Measurements from ENCODE around the gene ARHGAP12.

Gene ARHGAP12

DNA sequence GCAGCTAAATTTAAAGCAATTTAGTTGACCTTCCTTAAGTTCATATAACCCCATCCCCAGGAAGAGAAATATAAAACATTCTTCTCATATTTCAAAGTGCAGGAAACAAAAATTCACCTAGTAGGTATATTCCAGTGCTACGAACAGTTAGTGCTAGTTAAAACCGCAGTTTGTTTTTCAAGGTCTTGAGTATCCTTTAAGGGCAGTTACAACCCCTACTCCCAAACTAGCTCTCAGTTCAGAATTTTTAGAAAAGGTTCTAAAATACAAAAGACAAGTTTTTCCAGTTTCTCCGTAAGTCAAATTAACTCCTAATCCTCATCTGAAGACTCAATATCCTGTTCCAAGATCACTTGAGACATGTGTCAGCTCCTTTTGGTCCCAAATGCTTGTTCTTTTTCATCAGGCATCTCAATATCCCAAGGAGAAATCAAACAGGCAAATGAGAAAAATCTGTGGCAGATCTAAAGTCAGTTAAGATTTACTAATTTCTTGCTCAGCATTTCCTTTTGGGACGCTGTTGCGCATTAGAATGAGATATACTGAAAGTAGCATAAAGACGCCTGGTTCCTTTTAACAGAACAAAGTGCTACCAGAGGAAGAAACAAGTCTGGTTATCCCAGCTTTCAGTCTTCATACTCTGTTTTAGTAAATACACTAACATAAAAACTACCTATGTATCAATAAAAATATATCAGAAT is 51.8 kb downstream of the ARHGAP12 start:
- DNase-seq = no peak

- DNase-seq = no peak
Measured at GRCh38 chr10:31875608-31876007, 53.0 kb downstream of the ARHGAP12 start.

DNA sequence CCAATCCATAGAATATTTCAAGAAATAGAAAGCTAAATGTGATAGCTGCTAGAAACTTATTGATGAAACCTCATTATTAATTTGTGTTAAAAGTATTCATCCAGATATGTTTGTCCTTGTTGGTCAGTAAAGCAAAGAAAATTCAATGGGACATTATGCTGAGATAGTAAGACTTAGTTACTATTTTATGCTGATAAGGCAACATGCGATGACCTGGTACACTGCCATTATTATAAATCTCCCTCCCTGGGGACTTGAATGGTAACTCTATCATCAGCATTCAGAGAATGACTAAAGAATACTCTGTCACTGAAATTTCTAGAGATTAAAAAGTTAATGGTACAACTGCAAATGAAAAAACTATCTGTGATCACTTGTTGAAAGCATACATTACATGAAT is 54.9 kb downstream of the ARHGAP12 start:
- DNase-seq = no peak

DNA sequence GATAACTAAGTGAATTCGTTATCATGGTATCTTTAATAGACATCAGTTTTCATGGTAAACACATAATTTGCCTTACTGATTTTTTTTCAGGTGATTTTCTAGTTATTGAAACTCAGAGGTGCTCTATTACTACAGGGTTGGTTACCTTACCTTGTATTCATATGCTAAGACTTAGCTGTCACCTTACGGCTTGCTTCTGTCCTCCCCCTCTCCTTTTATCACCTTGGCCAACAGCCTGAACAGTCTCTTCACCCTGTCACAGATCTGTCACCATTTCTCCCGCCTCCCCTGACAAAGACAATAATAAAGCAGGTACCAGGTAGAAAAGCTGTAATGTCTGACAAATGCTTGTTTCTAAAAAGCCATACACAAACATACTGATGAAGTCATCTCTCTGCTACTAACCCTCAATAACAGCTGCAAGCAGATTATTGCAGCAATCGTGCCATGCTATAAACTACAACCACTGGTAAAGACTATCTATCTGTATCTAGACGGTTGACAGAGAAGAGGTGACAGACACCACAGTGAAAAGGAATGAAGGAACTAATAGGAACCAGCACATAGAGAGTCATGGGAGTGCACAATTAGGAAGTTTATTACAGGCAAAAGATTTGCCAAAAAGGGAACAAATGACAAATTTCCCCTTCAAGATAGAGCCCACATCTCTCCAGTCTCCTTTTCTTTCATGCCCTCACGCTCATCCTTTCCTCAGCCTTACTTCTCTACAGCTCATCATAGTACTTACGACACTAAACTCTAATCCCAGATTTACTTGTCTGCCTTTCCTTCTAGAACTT is 57.2 kb downstream of the ARHGAP12 start:
- DNase-seq = no peak

- DNase-seq = no peak
Measured at GRCh38 chr10:31867646-31868045, 61.0 kb downstream of the ARHGAP12 start.

DNA sequence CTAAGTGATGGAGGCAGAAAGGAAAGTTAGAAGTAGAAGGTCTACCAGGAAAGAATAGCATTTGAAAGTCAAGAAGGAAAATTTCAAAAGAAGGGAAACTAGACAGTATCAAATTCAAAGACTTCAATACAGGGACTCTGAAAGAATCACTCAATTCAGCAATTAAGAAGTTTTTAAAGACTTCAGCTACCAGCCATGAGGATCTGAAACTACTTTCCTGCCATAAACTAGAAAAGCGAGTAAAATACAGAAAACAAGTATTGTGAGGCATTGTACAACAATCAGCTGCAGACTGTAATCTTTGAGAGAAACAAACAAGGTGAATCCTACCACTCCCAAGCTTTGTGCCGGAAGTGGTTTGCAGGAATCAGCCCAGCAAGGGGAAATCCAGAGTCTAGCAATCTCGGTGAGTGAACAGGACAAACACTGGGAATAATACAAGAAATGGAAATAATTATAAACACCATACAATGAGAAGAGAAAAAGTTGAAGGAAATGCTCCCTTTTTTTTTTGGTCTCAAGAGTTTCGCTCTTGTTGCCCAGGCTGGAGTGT is 62.4 kb downstream of the ARHGAP12 start:
- DNase-seq = no peak

GRCh38 chr10:31864834-31865518 is 63.7 kb downstream of the ARHGAP12 start:
- no peak for DNase-seq

- no peak for DNase-seq
Measured at GRCh38 chr10:31855033-31855432, 73.6 kb downstream of the ARHGAP12 start.

GRCh38 chr10:31853629-31854028 is 75.0 kb downstream of the ARHGAP12 start:
- DNase-seq = no peak

DNA sequence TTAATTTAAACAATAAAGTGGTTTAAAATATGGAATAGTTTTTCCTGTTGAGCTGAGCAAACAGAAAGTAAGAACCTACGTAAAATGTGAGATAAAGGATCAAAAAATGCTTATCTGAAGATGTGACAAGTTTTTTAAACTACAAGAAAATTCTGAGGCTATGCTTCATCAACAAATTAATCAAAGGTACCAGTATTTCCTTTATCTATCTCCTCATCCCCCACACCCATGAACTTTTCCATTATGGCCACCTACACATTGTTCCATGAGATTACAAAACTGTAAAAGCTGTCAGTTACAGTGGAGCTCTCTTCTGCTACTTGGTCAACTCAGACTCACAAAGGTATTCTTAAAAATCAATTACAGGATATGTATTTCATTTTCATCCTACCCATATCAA is 77.4 kb downstream of the ARHGAP12 start:
- DNase-seq = no peak

GRCh38 chr10:31847515-31847914 is 81.1 kb downstream of the ARHGAP12 start:
- no peak for DNase-seq

DNA sequence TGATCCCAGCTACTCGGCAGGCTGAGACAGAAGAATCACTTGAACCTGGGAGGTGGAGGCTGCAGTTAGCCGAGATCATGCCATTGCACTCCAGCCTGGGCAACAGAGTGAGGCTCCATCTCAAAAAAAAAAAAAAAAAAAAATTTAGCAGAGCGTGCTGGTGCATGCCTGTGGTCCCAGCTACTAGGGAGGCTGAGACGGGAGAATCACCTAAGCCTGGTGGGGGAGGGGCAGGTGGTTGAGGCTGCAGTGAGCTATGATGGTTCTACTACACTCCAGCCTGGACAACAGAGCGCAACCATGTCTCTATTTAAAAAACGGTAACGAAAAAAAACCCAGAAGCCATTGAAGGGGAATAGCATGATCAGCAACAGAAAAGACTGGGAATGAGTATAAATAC is 89.9 kb downstream of the ARHGAP12 start:
- no peak for DNase-seq

DNA sequence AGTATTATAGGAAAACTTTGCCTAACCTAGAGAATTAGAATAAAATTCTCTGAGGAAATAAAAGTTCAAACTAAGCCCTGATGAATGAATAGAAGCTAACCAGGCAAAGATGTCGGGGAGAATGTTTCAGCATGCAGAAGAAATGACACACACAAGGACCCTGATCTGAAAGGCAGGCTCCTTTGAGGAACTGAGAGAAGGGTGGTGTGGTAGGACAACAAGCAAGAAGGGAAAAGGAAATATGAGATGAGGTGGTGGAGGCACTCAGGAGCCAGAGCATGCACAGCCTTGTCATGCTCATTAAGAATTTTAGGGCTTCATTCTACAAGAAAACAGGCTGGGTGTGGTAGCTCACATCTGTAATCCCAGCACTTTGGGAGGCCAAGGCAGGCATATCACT is 90.6 kb downstream of the ARHGAP12 start:
- DNase-seq = no peak

- DNase-seq = no peak
Measured at GRCh38 chr10:31836569-31837406, 91.8 kb downstream of the ARHGAP12 start.

DNA sequence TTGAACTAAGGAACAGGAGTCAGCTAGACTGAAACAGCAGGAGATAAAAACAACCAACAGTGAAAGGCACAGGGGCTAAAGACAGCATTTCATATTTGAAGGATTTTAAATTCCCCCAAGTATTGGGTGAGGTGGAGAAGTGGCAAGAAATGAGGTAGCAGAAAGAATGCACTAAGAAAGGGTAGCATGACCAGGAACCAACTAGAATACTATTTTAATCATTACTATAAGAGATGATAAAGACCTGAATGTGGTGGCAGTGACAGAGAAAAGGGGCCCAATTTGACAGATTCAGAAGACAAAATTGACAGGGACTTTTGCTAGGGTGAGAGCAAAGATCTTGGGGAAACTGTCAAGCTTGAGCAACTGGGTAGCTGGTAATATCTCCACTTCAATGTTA is 94.9 kb downstream of the ARHGAP12 start:
- DNase-seq = no peak

DNA sequence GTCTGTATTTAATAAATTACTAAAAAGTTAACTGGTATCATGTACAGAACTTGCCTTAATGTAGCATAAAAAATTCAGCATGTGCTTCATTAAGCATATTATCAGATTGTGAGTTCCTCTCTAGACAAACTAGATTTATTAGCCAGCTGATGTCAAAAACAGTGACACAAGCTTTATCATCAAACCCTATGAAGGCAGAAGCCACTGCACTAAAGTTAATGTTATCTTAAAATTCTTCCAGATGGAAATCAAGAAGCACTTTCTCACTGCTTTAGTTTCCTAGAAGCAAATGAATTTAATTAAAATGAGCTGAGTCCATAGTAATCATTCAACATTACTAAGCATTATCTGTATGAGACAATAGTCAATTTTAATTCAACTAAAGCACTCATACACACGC is 96.4 kb downstream of the ARHGAP12 start:
- no peak for DNase-seq

DNA sequence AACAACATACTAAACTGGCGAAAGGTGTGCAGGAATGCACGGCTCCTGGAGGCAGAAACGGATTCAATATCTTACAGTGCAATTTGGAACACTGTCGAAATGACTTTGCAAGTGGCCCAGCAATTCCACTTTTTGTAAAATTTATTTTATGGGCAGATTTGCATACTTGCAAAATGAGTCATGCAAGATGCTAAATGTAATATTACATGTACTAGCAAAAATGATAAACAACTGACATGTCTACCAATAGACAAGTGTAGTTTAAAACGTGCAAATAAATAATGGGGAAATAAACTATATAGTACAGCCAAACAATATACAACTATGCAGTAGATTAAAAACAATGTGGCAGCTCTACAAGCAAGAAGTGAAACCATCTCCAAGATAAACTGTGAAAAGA is 97.7 kb downstream of the ARHGAP12 start:
- no peak for DNase-seq

DNA sequence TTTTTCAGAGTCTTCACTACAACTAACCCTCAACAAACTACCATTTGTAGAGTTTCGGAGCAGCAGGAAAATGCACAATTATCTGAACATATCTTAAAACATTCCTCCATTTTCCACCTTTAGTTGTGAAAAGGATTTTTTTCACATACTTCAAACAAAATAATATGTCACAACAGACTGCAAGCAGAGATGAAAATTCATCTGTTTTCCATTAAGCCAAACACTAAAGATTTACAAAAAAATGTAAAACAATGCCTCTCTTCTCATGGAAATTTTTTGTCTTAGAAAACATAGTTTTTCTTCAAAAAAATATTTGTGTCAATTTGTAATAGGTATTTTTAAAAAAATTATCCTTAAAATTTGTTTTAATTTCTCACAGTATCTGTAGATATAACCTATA is 98.9 kb downstream of the ARHGAP12 start:
- DNase-seq = no peak

GRCh38 chr10:31823358-31823757 is 105.3 kb downstream of the ARHGAP12 start:
- DNase-seq = no peak

GRCh38 chr10:31822616-31823318 is 105.9 kb downstream of the ARHGAP12 start:
- no peak for DNase-seq

DNA sequence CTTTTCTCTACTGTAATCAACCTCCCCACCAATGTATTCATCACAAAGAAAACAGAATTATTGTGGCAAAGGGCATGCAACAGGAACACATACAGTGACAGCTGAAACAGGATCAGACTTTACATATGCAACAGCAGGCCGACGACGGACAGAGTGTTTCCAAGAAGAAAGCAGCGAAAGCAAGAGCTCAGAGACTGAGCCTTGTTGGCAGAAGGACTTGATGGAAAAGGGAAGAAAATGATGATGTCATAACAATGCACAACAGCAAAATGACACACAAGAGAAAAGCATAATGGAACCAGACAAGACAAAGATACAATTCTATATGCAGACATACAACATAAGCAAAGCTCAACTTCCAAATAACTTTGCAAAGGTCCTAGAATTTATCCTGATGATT is 106.5 kb downstream of the ARHGAP12 start:
- DNase-seq = no peak

DNA sequence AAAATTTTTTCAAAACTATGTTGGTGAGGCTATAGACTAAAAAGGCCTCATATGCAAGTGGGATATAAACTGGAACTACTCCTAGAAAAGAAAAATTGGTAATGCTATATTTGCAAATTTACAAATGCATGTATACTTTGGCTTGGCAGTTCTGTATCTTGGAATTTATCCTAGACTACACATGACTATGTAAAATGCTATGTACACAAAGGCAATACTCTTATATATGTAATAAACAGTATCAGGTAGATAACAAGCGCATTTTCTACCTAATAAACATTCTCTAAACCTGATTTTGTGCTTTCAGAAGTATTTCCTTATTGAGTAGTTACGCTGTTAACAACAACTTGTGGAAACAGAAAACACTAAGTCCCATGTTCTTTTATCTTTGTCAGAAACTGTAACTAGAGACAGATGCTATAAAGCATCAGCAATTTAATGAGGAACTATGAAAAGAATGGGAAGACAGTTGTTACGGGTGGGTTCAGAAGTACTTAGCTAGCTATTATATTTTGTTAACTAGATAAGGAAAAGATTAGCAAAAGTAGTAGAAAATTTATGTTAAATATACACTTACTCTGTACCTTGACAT is 107.8 kb downstream of the ARHGAP12 start:
- no peak for DNase-seq

Data from T-helper 9 cell (primary cell).